Fibroblast of the aortic adventitia (primary cell): ENCODE results near the gene SCFD1. TPM values are rescaled to one million over a fixed set of nuclear protein-coding genes. Genes with fewer than 3 reads are reported as not detected.

Experiments
- DNase-seq: peaks from one replicate; pipeline ENCODE4 v3.0.0-alpha.2; 2010; ENCODE audit warnings: low read depth
- H3K4me3 ChIP-seq: 2 replicates; pipeline ENCODE4 v1.5.1; 2011; ENCODE audit warnings: low read depth, mild to moderate bottlenecking, control low read depth, low read length, moderate library complexity
- total RNA-seq: library from RNA; depleted of rRNA; stranded (reverse); fragments of >200 nt; gene quantifications from 2 replicates; pipeline ENCODE4 v1.2.3, GENCODE V29; 2012; ENCODE audit warnings: low replicate concordance
- TF ChIP-seq, protein P1 (sequence below): IDR thresholded peaks from 2 replicates; pipeline ENCODE4 v1.5.1; 2011; ENCODE audit warnings: mild to moderate bottlenecking, low read length, control low read depth, inconsistent platforms; ENCODE audit not compliant: insufficient read depth

Gene SCFD1
- total RNA-seq, 1 donor, result 125 TPM

GRCh38 chr14:30581283-30581625 lies 40.9 kb upstream of the SCFD1 start:
- TF ChIP-seq, protein P1, sequence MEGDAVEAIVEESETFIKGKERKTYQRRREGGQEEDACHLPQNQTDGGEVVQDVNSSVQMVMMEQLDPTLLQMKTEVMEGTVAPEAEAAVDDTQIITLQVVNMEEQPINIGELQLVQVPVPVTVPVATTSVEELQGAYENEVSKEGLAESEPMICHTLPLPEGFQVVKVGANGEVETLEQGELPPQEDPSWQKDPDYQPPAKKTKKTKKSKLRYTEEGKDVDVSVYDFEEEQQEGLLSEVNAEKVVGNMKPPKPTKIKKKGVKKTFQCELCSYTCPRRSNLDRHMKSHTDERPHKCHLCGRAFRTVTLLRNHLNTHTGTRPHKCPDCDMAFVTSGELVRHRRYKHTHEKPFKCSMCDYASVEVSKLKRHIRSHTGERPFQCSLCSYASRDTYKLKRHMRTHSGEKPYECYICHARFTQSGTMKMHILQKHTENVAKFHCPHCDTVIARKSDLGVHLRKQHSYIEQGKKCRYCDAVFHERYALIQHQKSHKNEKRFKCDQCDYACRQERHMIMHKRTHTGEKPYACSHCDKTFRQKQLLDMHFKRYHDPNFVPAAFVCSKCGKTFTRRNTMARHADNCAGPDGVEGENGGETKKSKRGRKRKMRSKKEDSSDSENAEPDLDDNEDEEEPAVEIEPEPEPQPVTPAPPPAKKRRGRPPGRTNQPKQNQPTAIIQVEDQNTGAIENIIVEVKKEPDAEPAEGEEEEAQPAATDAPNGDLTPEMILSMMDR, result no peak
- no peak for DNase-seq

GRCh38 chr14:30582376-30582775 lies 39.7 kb upstream of the SCFD1 start:
- TF ChIP-seq, protein P1, result no peak
- no peak overlapping the region for H3K4me3 ChIP-seq
- DNase-seq, result no peak

More at GRCh38 chr14:30581283-30581625, 40.9 kb upstream of the SCFD1 start:
- H3K4me3 ChIP-seq, result no peak overlapping the region

- H3K4me3 ChIP-seq, result no peak overlapping the region
- DNase-seq, result no peak
- TF ChIP-seq, protein P1, result no peak
These were observed 38.0 kb upstream of the SCFD1 start for GRCh38 chr14:30584058-30584630.

- no peak overlapping the region for H3K4me3 ChIP-seq
- TF ChIP-seq, protein P1, result no peak
- no peak for DNase-seq
These were observed 36.9 kb upstream of the SCFD1 start for GRCh38 chr14:30585204-30585603.

- no peak for DNase-seq
- TF ChIP-seq, protein P1, result no peak
- no peak overlapping the region for H3K4me3 ChIP-seq
These were observed 35.0 kb upstream of the SCFD1 start for GRCh38 chr14:30587141-30587540.

DNA sequence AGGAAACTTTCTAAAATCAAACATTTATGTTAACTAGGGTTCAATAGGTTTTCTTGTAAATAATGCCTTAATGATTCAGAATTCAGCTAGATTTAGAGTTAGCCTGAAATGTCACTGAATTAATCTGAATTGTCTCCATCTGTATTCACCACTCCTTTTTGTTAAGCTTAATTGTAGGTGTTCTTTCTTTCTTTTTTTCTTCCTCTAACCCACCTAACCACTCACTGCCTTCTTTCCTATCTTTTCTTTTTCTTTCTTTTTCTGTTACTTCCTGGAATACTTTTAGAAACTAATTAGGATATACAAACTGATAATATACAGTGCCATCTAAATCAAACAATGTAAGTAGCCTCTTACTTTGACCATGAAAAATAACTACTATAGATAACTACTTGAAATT lies 33.2 kb upstream of the SCFD1 start:
- no peak overlapping the region for H3K4me3 ChIP-seq
- no peak for DNase-seq
- TF ChIP-seq, protein P1, result no peak

- TF ChIP-seq, protein P1, result no peak
- H3K4me3 ChIP-seq, result no peak overlapping the region
- DNase-seq, result no peak
These were observed 25.2 kb upstream of the SCFD1 start for GRCh38 chr14:30596935-30597334.
